ENCODE data around the gene ARVCF.

DNA sequence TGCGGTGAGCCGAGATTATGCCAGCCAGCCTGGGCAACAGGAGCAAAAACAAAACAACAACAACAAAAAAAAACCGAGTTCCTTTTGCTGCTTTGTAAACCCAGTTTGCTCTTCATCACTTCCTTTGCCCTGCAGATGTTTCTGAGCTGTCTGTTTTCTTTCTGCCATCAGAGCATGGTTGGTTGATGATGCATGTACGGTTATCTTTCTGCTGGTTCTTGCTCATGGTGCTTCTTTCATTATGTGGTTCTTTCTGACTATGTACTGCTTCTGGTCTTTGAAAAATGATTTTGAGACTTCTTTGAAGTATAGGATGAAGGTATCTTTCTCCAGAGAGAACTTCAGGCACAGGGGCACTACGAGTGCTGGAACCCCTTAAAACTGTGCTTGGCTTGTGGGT lies 17.5 kb upstream of the ARVCF start:
- TF ChIP-seq, protein P1, sequence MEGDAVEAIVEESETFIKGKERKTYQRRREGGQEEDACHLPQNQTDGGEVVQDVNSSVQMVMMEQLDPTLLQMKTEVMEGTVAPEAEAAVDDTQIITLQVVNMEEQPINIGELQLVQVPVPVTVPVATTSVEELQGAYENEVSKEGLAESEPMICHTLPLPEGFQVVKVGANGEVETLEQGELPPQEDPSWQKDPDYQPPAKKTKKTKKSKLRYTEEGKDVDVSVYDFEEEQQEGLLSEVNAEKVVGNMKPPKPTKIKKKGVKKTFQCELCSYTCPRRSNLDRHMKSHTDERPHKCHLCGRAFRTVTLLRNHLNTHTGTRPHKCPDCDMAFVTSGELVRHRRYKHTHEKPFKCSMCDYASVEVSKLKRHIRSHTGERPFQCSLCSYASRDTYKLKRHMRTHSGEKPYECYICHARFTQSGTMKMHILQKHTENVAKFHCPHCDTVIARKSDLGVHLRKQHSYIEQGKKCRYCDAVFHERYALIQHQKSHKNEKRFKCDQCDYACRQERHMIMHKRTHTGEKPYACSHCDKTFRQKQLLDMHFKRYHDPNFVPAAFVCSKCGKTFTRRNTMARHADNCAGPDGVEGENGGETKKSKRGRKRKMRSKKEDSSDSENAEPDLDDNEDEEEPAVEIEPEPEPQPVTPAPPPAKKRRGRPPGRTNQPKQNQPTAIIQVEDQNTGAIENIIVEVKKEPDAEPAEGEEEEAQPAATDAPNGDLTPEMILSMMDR (conservative IDR thresholded peaks at IDR 0.05 in 1 of 2, IDR thresholded peaks at IDR 0.05 in 1 of 2; ENCODE audit: extremely low read depth in 1 of 2, insufficient read depth in 1 of 2, low read depth in 1 of 2, low read length in 2 of 2), result no peak
- TF ChIP-seq EZH2 (IDR thresholded peaks at IDR 0.05; ENCODE audit: borderline replicate concordance, low read length), result no peak

Measured in mammary epithelial cell (primary cell).